GM19099 (cell line): ENCODE results near the gene MTM1.

Experiments
- POLR2A ChIP-seq: IDR thresholded peaks from 3 replicates; pipeline ENCODE4 v1.6.1; 2011; ENCODE audit warnings: low read depth; ENCODE audit not compliant: insufficient read length; ENCODE audit errors: extremely low read depth

MTM1 gene

GRCh38 chrX:150568320-150569154 is at the start of gene MTM1:
Gene MTM1, plus strand, starts transcription at chrX:150568621. Its CDS starts 23,994 bp downstream, at chrX:150592615.
- peak; percentile 52 for TF ChIP-seq POLR2A

GRCh38 chrX:150522494-150522893 is 45.9 kb upstream of the MTM1 start:
- no peak for TF ChIP-seq POLR2A

DNA sequence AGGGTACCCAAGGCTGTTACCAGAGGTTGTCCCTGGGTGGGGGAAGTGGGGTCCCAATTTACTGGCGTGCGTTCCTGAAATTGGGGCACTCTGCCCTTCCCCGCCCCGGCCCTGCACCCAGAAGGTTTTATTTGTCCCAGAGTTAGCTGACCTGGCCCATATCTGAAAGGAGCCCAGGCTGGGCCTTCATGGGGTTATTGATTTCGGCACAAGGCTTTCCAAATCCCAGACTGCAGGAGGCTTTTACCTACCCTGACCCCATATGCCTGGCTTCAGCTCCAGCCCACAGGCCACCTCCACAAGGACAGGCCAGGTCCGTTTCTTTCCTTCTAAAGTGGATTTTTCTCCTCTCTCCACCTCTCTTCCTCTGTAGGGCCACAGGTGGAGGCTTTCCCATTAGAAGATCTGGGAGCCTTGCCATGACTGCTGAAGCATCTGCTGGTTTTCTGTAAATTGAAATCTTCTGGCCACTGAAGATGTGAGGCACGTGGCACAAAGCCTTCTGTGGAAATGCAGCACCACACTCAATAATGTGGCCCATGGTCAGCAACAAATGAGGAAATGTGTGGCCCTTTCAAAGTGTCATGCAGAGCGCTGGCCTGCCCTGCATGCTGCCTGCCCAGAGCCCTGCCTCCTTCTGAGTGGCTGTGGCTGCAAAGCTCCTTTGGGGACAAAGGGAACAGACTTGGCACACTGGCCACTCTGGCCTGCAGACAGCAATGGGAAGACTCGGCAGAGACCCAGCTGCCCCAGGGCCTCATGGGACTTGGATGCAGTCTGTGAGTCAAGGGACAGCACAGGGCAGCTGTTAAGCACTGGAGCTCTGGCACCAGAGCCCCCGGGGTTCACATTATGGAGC is 43.1 kb upstream of the MTM1 start:
- TF ChIP-seq POLR2A: no peak

GRCh38 chrX:150526692-150527091 is 41.7 kb upstream of the MTM1 start:
- TF ChIP-seq POLR2A: no peak

DNA sequence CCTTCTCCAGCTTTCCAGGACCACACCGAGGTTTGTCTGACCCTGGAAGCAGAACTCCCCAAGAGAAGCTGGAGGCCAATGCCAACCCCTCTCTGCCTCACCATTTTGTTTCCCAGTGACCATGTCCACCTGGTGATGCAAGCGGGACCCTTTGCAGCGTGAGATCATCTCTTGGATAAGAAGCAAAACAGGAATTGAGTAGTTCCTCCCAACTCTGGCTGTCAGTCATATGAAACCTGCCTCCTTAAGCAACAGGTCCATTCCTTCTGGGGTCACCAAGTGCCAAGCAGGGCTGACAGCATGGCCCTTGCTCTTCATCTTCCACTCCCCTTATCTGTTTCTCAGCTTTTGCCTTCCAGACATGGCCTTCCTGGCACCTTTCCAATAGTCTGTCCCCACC is 41.3 kb upstream of the MTM1 start:
- TF ChIP-seq POLR2A: no peak

- TF ChIP-seq POLR2A: no peak
Observed at GRCh38 chrX:150529587-150529986, 38.8 kb upstream of the MTM1 start.

GRCh38 chrX:150530821-150531220 is 37.6 kb upstream of the MTM1 start:
- TF ChIP-seq POLR2A: no peak

DNA sequence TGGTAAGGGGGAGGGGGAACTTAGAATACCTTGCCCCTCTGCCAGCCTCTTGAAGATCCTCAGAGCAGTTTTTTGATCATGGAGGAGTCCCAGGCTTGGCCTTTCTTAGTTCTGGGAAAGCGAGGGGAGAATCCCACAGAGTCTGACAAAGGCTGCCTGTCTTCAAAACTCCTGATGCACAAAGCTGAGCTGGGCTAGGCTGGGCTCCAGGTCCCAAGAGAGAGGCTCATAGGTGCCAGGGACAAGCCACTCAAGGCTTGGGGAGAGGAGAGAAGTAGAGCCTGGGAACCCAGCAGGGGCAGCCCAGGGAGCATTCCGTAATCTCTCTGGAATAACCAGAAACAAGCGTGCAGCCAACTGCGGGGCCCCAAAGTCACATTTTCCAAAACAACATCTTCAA is 37.0 kb upstream of the MTM1 start:
- TF ChIP-seq POLR2A: no peak

DNA sequence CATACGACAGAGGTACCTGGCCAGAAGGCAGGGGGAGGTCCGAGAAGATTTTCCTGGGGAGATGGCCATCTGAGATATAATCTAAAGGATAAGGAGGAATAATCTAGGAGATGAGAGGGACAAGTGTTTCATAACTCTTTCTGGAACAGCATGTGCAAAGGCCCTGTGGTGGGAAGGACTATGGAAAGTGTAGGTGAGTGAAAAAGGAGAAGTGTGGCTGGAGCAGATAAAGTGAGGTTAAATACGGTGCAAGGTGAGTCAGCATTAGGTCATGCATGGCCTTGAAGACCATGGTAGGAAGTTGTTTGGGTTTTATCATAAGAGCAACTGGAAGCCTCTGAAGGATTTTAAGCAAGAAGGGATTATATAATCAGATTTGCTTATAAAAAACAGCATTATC is 34.6 kb upstream of the MTM1 start:
- TF ChIP-seq POLR2A: no peak

DNA sequence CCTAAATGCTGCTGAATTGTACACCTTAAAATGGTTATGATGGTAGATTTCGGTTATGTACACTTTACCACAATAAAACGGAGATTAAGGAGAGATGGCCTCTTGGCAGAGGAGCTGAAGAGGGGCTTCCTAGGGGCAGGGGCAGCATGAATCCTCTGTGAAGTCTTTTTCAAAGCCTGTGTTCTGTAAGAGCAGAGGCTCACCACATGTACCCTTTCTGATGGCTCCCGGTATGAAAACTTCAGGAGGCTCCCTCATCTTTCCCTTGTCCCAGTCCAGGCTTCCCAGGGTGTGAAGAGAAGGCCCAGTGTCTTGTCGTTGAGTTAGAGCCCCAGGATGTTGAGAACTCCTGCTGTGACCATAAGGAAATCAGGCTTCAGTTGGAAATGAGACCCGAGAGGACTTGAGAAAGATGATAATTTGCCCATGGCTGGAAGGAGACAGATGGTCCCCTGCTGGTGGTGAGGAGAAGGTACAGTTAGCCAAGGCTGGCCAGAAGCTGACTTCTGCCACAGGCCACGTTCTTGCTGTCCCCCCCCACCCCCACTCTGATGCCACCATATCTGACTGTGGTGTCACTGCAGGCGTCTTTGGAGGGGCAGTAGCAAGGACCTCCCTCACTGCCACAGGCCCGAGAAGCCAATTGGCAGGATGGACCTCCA is 31.8 kb upstream of the MTM1 start:
- no peak for TF ChIP-seq POLR2A

GRCh38 chrX:150537851-150538250 is 30.6 kb upstream of the MTM1 start:
- no peak for TF ChIP-seq POLR2A

DNA sequence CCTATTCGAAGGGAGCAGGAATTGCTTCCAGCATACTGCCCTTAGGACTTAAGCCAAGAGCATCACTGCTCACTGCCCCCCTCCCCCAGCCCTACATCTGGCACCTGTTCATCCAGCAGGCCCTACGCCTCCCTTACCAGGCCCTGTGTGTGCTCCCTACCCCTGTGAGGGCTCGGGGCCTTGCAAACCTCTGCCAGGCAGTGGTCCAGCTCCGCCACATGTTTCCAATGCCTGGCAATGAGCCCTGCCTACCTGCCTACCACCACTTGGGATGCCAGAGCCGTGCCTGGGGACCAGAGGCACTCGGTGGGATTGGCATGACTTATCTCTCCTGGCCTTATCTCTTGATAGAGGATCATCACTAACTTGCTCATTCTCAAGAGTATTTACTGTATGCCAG is 27.5 kb upstream of the MTM1 start:
- TF ChIP-seq POLR2A: no peak

GRCh38 chrX:150542846-150543229 is 25.6 kb upstream of the MTM1 start:
- no peak for TF ChIP-seq POLR2A

DNA sequence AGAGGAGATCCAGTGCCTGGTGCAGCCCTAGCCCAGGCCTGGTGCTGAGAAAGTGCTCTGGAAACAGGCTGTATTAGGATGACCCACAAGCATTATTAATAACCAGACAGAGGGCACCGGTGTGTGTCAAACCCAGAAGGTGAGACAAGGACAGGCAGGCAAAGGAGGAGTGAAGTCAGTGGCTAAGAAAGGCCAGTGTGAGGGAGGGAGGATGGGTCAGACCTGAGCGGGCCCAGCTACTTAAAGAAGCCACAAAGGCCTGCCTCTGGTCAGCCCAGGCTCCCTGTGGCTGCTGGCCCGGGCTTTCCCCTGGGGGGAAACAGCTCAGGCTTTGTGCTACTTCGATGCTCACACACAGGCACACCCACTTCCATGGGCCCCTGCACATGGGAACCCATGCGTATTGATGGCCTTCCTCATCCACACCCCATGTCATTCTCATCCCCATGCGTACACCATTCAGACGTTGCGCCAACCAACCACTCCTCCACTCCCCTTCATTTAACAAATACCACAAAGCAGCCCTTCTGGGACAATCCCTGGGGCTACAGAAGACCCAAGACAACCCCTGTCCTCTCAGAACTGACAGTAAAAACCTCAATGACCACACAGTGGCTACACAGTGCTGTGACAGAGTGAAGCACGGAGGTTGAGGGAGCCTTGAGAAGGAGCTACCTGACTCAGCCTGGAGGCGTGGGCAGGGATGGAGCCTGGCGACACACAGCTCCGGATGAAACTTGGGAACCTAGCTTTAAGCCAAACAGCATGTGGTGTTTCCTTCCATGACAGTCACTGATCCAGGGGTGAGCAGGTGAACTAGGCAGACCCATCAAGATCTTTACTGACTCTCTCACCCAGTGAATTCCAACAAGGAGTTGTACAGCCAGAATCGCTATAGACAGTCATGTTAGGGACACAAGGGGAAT is 24.9 kb upstream of the MTM1 start:
- no peak for TF ChIP-seq POLR2A
